Retinal pigment epithelial cell (primary cell): Measurements from ENCODE around the gene MS4A15.

ENCODE experiments used
- DNase-seq: peaks from one replicate; pipeline ENCODE4 v3.0.0-alpha.2; 2010; ENCODE audit warnings: low read depth
- H3K4me3 ChIP-seq: 2 replicates; pipeline ENCODE4 v1.5.1; 2011; ENCODE audit warnings: mild to moderate bottlenecking, low read length, control low read depth, moderate library complexity
- TF ChIP-seq, protein P1 (sequence below): conservative IDR thresholded peaks from 2 replicates; pipeline ENCODE4 v1.5.1; 2011; ENCODE audit warnings: low read depth, low read length, control low read depth, inconsistent platforms

The MS4A15 gene

DNA sequence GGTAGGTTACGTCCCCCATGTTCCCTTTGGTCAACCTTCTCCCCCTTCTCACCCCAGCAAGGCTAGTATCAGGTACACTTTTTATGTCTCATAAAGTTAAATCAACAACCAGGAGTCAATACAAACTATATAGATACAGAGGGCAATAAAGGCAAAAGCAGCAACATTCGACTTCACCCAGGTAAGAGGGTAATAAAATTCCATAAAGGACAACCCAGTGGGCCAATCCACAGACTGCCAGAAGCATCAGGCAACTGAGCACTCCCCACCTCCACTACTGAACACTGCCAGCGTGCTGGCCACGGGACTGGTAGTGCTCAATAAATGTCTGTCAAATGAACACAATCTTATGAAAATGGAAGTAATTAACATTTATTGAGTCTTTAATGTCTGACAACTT lies 37.3 kb upstream of the MS4A15 start:
- no peak for DNase-seq
- no peak overlapping the region for H3K4me3 ChIP-seq
- TF ChIP-seq, protein P1, sequence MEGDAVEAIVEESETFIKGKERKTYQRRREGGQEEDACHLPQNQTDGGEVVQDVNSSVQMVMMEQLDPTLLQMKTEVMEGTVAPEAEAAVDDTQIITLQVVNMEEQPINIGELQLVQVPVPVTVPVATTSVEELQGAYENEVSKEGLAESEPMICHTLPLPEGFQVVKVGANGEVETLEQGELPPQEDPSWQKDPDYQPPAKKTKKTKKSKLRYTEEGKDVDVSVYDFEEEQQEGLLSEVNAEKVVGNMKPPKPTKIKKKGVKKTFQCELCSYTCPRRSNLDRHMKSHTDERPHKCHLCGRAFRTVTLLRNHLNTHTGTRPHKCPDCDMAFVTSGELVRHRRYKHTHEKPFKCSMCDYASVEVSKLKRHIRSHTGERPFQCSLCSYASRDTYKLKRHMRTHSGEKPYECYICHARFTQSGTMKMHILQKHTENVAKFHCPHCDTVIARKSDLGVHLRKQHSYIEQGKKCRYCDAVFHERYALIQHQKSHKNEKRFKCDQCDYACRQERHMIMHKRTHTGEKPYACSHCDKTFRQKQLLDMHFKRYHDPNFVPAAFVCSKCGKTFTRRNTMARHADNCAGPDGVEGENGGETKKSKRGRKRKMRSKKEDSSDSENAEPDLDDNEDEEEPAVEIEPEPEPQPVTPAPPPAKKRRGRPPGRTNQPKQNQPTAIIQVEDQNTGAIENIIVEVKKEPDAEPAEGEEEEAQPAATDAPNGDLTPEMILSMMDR, result no peak

DNA sequence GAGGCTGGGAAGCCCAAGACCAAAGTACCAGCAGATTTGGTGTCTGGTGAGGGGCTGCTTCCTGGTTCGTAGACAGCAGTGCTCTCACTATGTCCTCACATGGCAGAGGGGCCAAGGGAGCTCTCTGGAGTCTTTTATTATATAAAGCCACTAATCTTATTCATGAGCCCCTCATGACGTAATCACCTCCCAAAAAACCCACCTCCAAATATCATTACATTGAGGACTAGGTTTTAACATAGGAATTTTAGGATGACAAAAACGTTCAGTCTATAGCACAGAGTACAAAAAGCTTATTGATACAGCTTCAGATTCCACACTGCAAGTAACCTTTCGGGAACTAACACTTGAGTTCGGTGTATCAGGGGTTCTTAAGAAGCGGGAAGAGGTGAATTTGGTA lies 36.2 kb upstream of the MS4A15 start:
- no peak for DNase-seq
- H3K4me3 ChIP-seq, result no peak overlapping the region
- TF ChIP-seq, protein P1, result no peak

DNA sequence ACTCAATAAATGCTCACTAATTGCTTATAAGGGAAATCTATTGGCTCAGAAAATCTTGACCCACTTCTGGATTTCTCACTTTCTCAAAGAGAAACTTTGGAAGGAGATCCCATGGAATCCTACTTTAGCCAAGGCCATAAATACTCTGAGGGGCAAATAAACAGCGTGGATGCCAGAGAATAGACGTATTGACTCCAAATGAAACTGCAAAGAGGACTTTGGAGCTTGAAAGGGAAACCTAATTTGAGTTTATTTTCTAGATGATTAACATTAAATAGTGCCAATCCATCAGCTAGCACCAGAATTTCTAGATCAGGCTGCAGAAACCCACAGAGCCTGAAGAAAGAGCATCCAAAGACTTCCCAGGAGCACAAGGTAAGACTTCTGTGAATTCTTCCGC lies 32.2 kb upstream of the MS4A15 start, which contains the start of gene MS4A18:
Gene MS4A18, plus strand, starts transcription at position 301 of the 400 bp plus-strand sequence.
- H3K4me3 ChIP-seq, result no peak within 1 kb of the TSS
- no peak for DNase-seq
- TF ChIP-seq, protein P1, result no peak

DNA sequence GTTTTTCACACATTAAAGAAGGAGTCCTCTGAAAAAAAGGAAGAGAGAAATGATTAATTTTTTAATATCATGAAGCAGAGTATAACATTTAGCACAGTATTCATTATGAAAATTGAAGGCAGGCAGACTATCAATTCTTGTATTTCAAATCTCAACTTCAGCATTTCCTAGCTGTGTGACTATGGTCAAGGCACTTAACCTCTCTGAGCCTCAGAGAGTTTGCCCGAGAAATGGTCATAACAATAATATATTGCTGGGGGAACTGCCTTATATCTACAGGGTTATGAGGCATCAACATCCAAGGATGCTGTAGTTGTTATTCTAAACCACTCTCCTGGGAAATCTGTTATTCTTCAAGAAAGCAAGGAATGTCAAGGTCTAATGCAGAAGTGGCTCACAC lies 31.1 kb upstream of the MS4A15 start:
- TF ChIP-seq, protein P1, result no peak
- no peak for DNase-seq
- H3K4me3 ChIP-seq, result no peak overlapping the region

DNA sequence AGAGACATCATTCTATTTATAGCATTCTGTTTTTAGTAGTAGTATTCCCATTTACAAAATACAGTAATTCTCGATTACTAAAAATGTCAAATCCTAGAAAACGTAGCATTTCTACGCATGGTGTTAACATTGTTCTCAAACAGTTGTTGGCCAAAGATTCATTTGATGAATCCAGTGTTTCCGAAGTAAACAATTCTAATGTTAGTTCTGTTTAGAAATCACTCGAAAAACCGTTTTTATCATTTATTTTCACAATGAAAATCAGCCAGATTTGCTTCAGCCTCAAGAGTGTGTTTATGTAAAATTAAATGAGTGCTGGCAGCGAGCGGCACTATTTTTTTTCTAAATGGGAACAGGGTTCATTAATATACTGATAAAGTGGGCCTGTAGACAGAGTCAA lies 25.1 kb upstream of the MS4A15 start:
- DNase-seq, result no peak
- TF ChIP-seq, protein P1, result no peak
- H3K4me3 ChIP-seq, result no peak overlapping the region

DNA sequence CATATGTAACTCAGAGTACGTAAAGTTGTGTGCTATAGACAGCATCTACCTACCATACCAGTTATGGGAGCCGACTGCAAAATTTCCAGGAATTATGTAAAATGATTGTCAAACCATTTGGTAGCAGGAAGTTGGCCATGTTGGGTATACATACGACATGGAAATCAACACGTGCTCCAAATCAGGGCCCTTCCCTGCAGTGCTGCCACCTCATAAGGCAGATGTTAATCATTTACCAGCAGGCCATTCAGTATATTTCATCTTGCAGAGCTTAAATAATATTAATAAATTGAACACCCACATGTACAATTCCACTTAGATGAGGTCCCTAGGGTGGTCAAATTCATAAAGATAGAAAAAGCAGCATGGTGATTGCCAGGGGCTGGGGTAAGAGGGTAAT lies 22.4 kb upstream of the MS4A15 start:
- TF ChIP-seq, protein P1, result no peak
- H3K4me3 ChIP-seq, result no peak overlapping the region
- DNase-seq, result no peak

DNA sequence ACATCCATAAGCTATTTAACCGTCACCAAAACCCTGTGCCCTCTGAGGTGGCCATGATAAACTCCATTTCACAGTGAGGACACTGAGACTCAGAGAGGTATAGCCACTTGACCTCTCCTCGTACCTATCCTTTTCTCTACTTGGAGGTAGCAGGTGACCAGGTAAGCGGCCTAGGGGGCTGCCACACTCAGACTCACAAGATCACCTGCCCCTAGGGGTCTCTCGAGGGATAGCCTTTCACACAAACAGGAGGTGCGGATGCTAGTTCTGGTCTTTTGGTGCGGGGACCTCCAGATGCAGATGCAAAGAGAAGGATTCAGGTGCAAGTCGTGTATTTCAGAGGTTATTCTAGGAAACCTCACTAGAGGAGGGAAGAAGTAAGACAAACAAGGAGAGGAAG lies 17.6 kb upstream of the MS4A15 start:
- DNase-seq, result no peak
- no peak overlapping the region for H3K4me3 ChIP-seq
- TF ChIP-seq, protein P1, result no peak
